Measurements from ENCODE around the gene BASP1. TPM values are rescaled to one million over a fixed set of nuclear protein-coding genes. Genes with fewer than 3 reads are reported as not detected.

Gene BASP1
- total and polyA plus RNA-seq, 10 of the 15 experiments (the other 5 are each of a cell fraction or from before 2014, with no cell fraction given), result 27.3 to 190 (median 102) TPM

- no peak for FAIRE-seq
- SMC1A ChIA-PET (ENCODE audit: uncharacterized antibody, unreplicated experiment), result interaction anchor here (0.8 to 1.6 kb wide), 5 partner anchors 11 to 1124 kb away, joined by 3 to 14 read pairs (median 4); no protein-coding TSS in a partner anchor
- POLR2A ChIA-PET, result no interaction called here
- RAD21 ChIA-PET (ENCODE audit: unreplicated experiment), result no interaction called here
- H3K27me3 ChIP-seq (replicated peaks in 1 of 2; ENCODE audit: control insufficient read depth in 2 of 2, insufficient read depth in 2 of 2, low read length in 1 of 2), result no peaks in the 10 kb centered on the region; a peak in 1 of 4 replicates
- H3K9ac ChIP-seq (ENCODE audit: control insufficient read depth, insufficient read depth, low read length), result no peak overlapping the region
- H4K20me1 ChIP-seq (ENCODE audit: control insufficient read depth, insufficient read depth), result no peaks in the 10 kb centered on the region
- CTCF ChIA-PET, result interaction anchor here (0.5 to 4.3 kb wide), 26 partner anchors 8 to 1113 kb away, joined by 3 to 53 read pairs (median 4); no protein-coding TSS in a partner anchor
- no peak overlapping the region for H3K4me3 ChIP-seq
- H2AFZ ChIP-seq (ENCODE audit: control insufficient read depth, low read depth, low read length), result no peak overlapping the region
- TF ChIP-seq FOXM1 (IDR thresholded peaks at IDR 0.05; ENCODE audit: low read depth, low read length) (no peak), ZNF622 (IDR thresholded peaks at IDR 0.05) (no peak), ZNF274 (IDR thresholded peaks at IDR 0.05; ENCODE audit: insufficient read depth, insufficient read length) (no peak), ETV6 (conservative IDR thresholded peaks at IDR 0.05 in 1 of 2, IDR thresholded peaks at IDR 0.05 in 1 of 2; ENCODE audit: borderline replicate concordance in 1 of 2, low read depth in 1 of 2) (no peak), SKIL (IDR thresholded peaks at IDR 0.05; ENCODE audit: low read depth, poor library complexity, severe bottlenecking) (no peak), TCF7 (IDR thresholded peaks at IDR 0.05; ENCODE audit: borderline replicate concordance) (no peak), ZBTB4 (CRISPR knock-in tag; IDR thresholded peaks at IDR 0.05) (no peak), ZSCAN29 (IDR thresholded peaks at IDR 0.05) (no peak), CHD1 (IDR thresholded peaks at IDR 0.05; ENCODE audit: low read depth, low read length) (no peak), HDAC2 (IDR thresholded peaks at IDR 0.05) (no peak), JUND (IDR thresholded peaks at IDR 0.05; ENCODE audit: low read depth, low read length) (no peak), NFXL1 (IDR thresholded peaks at IDR 0.05; ENCODE audit: borderline replicate concordance) (no peak), RELB (IDR thresholded peaks at IDR 0.05; ENCODE audit: low read depth) (no peak)
- no peaks in the 10 kb centered on the region for H3K36me3 ChIP-seq (ENCODE audit: control insufficient read depth in 2 of 2, insufficient read depth in 2 of 2, low read length in 1 of 2)
- no peak overlapping the region for H3K4me2 ChIP-seq (ENCODE audit: control insufficient read depth, insufficient read depth)
- H3K79me2 ChIP-seq (ENCODE audit: control insufficient read depth, insufficient read depth, low read length), result no peaks in the 10 kb centered on the region
- intact Hi-C loops (cut with micrococcal nuclease; ENCODE audit: unreplicated experiment), result no loop called here
- no peak overlapping the region for H3K27ac ChIP-seq (ENCODE audit: control insufficient read depth, insufficient read depth)
- BruUV-seq (replicated peaks), result no TSS peak
- no peak for ATAC-seq
- WGBS (ENCODE audit: insufficient coverage, insufficient replicate concordance, low lambda C conversion rate, missing lambda C conversion rate), result 57% methylated on average over 7 of the region's 7 CpGs
- no peaks in the 10 kb centered on the region for H3K4me1 ChIP-seq (ENCODE audit: control insufficient read depth, insufficient read depth, low read length)
- in situ Hi-C loops (cut with MboI), result no loop called here
- no peak for DNase-seq (ENCODE audit: low read depth, low spot score)
- H3K9me3 ChIP-seq (replicated peaks; ENCODE audit: control insufficient read depth, insufficient read depth, low read length), result no peaks in the 10 kb centered on the region
Observed at GRCh38 chr5:17190799-17191391, 26.5 kb upstream of the BASP1 start.
